ENCODE results near the gene KRT1.

The KRT1 gene

GRCh38 chr12:52634266-52635056 lies 45.7 kb downstream of the KRT1 start:
- DNase-seq (ENCODE audit: low spot score) = no peak

DNA sequence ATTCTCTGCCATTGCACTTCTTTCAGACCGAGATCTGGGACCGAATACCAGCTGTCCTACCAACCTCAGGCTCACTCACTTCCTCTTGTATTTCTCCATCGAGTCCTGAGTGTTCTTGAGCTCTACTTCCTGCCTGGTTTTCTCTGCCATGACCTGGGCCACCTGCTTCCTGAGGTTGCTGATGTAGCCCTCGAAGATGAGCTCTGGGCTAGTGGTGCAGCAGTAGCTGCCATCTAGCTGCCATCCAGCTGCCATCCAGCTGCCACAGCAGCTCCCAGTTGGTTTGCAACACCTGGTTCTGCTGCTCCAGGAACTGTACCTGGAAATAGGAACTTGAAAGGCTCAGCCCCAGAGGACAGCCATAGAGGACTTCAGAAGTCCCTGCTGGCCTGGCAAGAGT lies 46.8 kb downstream of the KRT1 start:
- DNase-seq (ENCODE audit: low spot score) = no peak

- no peak for DNase-seq (ENCODE audit: low spot score)
These were observed 47.6 kb downstream of the KRT1 start for GRCh38 chr12:52632656-52633055.

- no peak for DNase-seq (ENCODE audit: low spot score)
These were observed 48.3 kb downstream of the KRT1 start for GRCh38 chr12:52631676-52632459.

DNA sequence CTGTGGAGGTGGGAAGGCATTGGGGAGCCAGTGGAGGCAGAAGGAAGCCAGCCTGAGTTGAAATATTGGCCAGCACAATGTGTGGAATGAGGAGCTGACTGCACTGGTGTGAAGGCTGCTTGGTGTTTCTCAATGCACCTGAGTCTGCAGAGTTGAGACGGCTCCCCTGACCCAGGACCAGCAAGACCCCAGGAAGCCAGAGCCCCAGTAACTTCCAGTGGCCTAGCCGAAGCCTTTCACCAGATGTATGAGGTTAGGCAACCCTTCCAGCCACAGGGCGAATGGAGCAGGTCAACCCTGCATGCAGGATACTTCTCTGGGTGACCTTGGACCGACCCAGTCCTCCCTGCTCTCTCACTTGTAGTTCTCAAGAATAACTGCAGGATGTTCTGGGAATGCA lies 48.9 kb downstream of the KRT1 start:
- DNase-seq (ENCODE audit: low spot score) = no peak

GRCh38 chr12:52630599-52631200 lies 49.5 kb downstream of the KRT1 start:
- no peak for DNase-seq (ENCODE audit: low spot score)

DNA sequence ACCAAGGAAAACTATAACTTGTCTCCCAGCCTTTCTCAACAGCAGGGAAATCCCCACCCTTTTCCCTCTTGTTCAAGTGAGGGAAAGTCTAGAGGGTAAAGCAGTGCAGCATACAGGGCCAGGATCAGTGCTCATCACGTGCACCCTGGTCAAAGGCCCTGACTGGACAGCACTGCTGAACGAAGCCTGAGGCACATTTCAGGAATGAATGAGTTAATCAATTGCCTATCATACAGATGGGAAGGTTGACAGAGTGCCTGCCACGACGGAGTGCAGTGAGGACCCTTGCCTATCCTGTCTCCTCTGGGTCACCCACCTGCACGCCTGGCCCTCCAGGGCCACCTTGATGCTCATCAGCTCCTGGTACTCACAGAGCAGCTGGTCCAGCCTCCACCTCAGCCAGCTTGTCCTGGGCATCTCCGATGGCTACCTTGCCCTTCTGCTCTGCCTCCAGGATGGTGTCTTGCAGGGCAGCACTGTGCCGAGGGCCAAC lies 50.2 kb downstream of the KRT1 start:
- DNase-seq (ENCODE audit: low spot score) = no peak

DNA sequence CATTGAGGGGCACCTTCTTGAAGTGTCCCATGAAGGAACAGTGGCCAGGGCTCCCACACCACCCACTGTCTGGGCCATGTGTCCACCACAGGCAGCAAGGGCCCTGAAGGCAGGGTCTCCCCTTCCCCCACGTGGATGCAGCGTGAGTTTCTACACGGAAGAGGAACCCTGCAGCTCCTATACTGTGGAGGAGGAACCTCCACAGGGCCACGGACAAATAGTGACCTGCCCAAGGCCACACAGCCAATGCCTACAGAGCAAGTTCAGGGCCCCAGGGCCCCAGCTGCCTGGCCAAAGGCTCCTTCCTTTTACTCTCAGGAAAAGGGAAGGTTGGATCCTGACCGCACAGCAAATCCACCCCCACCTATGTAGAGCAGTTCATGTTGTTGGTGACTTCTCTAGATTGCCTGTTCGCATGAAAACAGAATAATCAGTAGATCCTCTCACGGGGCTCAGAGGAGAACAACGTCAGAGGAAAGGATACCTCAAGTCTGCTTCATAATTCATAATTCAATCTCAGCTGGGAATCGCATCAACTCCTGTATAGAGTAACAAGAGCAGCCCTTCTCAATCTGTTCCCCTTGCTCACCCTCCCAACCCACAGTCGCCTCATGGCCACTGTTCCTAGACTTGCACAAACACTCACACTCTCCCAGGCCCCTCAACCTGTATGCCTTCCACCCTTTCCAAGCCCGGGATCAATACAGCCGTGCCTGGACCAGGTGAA lies 50.8 kb downstream of the KRT1 start:
- DNase-seq (ENCODE audit: low spot score) = no peak

DNA sequence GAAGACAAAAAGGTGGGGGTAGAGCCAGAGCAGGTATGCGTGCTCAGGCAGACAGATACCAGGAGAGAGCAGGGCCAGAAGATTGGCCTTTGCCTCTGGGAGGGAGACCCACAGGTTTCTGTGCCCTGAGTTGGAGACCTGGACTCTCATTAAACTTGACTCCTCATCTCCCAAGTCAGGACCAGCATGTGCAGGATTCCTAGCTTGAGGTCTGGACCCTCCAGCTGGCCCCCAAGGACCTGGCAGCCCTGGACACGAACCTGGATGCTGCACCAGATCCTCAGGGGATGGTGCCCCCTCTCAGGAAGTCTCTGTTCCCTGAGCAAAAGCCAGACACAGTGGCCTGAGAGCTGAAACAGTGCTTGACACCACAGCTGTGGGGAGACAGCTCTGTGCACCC lies 51.4 kb downstream of the KRT1 start:
- DNase-seq (ENCODE audit: low spot score) = no peak

DNA sequence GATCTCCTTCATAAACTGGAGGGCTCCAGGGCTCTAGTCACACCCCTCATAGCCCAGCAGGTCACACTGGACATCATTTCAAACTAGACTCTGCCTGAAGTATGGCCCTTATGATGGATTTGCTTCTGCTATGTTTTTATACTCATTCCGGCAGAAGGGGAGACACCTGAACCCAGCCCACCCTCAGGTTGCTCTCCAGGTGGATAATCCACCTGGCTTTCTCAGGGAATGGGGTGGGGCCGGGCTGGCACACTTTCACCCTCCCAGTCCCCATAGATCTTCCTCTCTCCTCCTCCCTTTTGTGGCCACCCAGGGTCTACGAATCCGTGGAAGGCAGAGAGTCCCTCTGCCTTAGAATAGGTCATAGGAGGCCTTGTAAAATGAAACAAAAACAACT lies 52.1 kb downstream of the KRT1 start:
- no peak for DNase-seq (ENCODE audit: low spot score)

DNA sequence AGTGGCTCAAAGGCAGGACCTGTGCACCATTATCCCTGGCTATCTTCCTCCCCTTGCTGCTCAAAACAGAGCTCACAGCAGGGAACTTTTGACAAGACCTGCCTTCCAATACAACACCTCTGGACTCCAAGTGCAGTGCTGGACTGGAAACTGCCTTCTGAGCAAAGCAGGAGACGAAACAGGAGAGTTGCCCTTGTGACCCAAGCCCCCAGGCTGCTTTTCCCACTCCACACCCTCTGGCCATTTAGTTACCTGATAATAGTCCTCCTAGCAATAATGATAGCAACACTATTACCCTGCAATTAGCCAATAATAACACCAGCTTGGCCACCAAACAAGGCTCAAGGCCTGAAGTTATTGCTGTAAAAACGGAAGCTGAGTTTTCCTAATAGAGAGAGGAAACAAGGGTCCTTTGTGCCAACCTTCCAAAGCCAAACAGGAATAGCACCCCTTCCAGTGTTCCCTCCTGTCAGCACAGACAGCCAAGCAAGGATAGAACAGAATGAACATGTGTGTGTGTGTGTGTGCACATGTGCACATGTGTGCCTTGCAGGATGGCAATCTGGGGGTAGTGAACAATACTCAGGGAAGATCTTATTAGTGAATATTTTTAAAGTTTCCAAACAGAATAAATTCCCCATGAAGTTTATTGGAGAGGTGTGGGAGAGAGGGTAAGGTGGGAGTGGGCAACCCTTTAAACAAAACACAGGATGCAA lies 52.7 kb downstream of the KRT1 start:
- no peak for DNase-seq (ENCODE audit: low spot score)

Measured in AG08395 (cell line).